ENCODE measurements around the gene ZFP64. TPM values are rescaled to one million over a fixed set of nuclear protein-coding genes. Genes with fewer than 3 reads are reported as not detected.

The ZFP64 gene
- total RNA-seq, 1 donor from 2014 or later: 23.6 TPM

DNA sequence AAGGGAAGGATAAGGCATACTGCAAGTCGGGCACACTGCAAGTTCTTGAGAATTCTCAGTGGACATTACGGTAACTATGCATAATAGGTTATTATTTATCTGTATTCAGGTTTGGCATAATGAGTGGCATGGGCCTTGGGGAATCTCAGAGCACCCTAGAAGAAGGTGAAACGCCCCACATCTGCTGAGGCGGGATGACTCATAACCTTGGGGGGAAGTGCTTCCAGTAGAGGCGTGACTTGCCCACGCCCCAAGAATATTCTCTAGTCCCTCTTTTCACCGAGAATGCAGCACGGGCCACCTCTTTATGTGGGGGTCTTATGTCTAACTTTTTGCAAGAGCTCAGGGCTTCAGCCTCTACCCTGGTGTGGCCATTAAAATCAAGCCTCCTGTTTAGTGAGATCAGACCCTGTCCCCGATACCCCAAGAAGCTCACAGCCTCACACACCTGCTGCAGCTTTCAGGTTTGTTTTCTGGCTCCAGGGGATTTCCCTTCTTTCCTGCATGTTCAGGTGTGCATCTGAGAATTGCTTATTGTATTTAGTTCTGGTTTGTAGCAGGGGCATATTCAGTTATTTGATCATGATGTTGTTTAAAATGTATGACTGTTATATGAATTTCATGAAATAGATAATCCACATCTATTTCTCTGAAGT is 19.1 kb downstream of the ZFP64 start:
- Mint-ChIP-seq H3K36me3 (peaks cover 29% of the 10 kb centered on the region), H3K27ac (no peak overlapping the region), H3K27me3 (ENCODE audit: low read depth) (no peaks in the 10 kb centered on the region), H3K4me3 (no peak overlapping the region), H3K9me3 (no peaks in the 10 kb centered on the region), H3K4me1 (no peaks in the 10 kb centered on the region)
- TF ChIP-seq, protein P1, sequence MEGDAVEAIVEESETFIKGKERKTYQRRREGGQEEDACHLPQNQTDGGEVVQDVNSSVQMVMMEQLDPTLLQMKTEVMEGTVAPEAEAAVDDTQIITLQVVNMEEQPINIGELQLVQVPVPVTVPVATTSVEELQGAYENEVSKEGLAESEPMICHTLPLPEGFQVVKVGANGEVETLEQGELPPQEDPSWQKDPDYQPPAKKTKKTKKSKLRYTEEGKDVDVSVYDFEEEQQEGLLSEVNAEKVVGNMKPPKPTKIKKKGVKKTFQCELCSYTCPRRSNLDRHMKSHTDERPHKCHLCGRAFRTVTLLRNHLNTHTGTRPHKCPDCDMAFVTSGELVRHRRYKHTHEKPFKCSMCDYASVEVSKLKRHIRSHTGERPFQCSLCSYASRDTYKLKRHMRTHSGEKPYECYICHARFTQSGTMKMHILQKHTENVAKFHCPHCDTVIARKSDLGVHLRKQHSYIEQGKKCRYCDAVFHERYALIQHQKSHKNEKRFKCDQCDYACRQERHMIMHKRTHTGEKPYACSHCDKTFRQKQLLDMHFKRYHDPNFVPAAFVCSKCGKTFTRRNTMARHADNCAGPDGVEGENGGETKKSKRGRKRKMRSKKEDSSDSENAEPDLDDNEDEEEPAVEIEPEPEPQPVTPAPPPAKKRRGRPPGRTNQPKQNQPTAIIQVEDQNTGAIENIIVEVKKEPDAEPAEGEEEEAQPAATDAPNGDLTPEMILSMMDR (IDR thresholded peaks at IDR 0.05; ENCODE audit: unreplicated experiment): no peak
- no peak for DNase-seq (ENCODE audit: low spot score in 2 of 2, unreplicated experiment in 2 of 2)

DNA sequence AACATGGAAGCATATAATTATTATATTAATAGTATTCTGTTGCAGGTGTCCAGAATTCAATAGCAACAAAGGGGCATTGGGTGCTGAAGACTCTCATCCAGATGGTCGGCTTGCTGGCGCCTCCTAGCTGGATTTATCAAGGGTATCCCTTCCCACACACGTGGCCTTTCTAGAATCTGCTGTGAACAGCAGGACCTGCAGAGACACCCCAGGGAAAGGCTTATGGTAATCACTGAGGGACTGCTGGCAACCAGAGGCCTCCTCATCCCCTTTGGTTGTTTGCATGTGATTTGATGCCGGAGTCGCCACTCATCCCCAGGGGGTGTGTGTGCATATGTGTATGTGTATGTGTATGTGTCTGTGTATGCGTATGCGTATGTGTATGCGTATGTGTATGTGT is 20.6 kb downstream of the ZFP64 start:
- Mint-ChIP-seq H3K4me3 (no peak overlapping the region), H3K4me1 (no peaks in the 10 kb centered on the region), H3K9me3 (peaks cover 4% of the 10 kb centered on the region), H3K36me3 (peaks cover 33% of the 10 kb centered on the region), H3K27me3 (ENCODE audit: low read depth) (no peaks in the 10 kb centered on the region), H3K27ac (no peak overlapping the region)
- no peak for DNase-seq (ENCODE audit: low spot score in 2 of 2, unreplicated experiment in 2 of 2)
- TF ChIP-seq, protein P1 (IDR thresholded peaks at IDR 0.05; ENCODE audit: unreplicated experiment): no peak

DNA sequence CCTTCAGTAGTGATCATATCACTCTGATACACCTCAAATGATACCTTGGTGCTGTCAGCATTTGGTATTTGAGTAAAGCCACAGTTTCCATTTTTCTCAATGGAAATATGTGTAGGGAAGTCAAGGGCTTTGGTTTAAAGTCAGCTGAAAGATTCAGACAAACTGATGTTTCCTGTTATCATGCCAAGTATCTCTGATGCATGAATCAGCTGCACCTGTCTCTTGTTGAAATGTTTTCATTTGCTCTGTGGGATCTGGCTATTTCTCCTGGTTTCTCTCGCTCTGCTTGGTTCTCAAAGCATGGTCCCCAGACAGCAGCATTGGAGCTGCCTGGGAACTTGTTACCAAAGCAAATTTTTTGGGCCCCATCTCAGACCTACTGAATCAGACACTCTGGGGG is 23.5 kb downstream of the ZFP64 start:
- Mint-ChIP-seq H3K4me1 (no peaks in the 10 kb centered on the region), H3K9me3 (peaks cover 12% of the 10 kb centered on the region), H3K36me3 (peaks cover 46% of the 10 kb centered on the region), H3K27me3 (ENCODE audit: low read depth) (no peaks in the 10 kb centered on the region), H3K27ac (no peak overlapping the region), H3K4me3 (no peak overlapping the region)
- no peak for DNase-seq (ENCODE audit: low spot score in 2 of 2, unreplicated experiment in 2 of 2)
- TF ChIP-seq, protein P1 (IDR thresholded peaks at IDR 0.05; ENCODE audit: unreplicated experiment): no peak

DNA sequence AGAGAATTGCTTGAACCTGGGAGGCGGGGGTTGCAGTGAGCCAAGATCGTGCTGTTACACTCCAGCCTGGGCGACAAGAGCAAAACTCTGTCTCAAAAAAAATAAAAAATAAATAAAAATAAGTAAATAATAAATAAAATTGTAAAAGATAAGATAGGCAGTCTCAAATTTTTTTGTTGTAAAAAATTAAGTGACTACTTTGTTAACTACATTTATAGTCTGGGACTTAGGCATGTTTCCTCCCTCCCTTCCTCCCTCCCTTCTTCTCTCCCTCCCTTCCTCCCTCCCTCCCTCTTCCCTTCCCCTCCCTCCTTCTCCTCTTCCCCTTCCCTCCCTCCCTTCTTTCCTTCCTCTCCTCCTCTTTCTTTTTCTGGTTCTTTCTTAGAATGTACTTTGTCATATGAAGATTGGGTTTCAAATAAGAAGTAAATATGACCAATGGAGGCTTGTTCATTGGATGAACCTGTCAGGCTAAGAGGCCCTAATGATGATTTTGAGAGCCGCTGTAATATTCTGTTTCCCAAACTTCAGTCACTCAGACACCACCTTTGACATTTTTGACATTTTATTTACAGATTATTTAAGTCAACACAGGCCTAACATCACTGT is 24.2 kb downstream of the ZFP64 start:
- Mint-ChIP-seq H3K9me3 (peaks cover 12% of the 10 kb centered on the region), H3K27ac (no peak overlapping the region), H3K27me3 (ENCODE audit: low read depth) (no peaks in the 10 kb centered on the region), H3K4me3 (no peak overlapping the region), H3K4me1 (no peaks in the 10 kb centered on the region), H3K36me3 (peaks cover 42% of the 10 kb centered on the region)
- DNase-seq (ENCODE audit: low spot score in 2 of 2, unreplicated experiment in 2 of 2): no peak
- TF ChIP-seq, protein P1 (IDR thresholded peaks at IDR 0.05; ENCODE audit: unreplicated experiment): no peak

DNA sequence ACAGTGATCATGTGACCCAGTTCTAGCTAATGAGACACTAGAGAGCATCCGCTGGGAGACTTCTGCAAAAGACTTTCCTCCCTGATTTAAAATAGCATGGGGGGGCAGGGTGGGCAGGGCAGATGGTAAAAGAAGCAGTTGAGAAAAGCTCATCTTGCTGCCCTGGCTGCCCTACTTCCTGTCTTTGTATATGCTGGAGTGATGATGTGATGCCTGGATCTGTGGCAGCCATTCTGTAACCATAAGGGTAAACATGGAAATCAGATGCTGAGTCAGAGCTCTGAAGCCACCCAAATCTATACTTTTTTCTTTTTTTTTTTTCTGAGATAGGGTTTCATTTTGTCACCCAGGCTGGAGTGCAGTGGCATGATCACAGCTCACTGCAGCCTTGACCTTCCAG is 25.4 kb downstream of the ZFP64 start:
- Mint-ChIP-seq H3K27me3 (ENCODE audit: low read depth) (no peaks in the 10 kb centered on the region), H3K4me3 (no peak overlapping the region), H3K4me1 (no peaks in the 10 kb centered on the region), H3K9me3 (peaks cover 12% of the 10 kb centered on the region), H3K27ac (no peak overlapping the region), H3K36me3 (peaks cover 35% of the 10 kb centered on the region)
- no peak for DNase-seq (ENCODE audit: low spot score in 2 of 2, unreplicated experiment in 2 of 2)
- TF ChIP-seq, protein P1 (IDR thresholded peaks at IDR 0.05; ENCODE audit: unreplicated experiment): no peak
